Lower leg skin (tissue), 3 donors: ENCODE data around the gene PCDH11Y.
"Not testable (repeated sequence)": the region's sequence is repeated elsewhere in the genome, so short reads cannot be mapped to it uniquely, and the experiment has no call there.

Source experiments
- CTCF ChIP-seq, 3 donors: fragments of 450-650 bp; IDR thresholded peaks; one replicate each; pipeline ENCODE4 v1.5.1; 2016; ENCODE audit warnings: antibody characterized with exemption in 3 of 3, mild to moderate bottlenecking in 3 of 3, moderate library complexity in 2 of 3
- POLR2A ChIP-seq, 2 donors: fragments of 450-650 bp; IDR thresholded peaks; one replicate each; pipeline ENCODE4 v1.6.1; 2016 to 2017; ENCODE audit warnings: antibody characterized with exemption in 2 of 2, mild to moderate bottlenecking in 1 of 2, moderate library complexity in 1 of 2

GRCh38 chrY:4994892-4995291, 5.2 kb upstream of the PCDH11Y start:
- TF ChIP-seq CTCF, POLR2A (IDR thresholded peaks at IDR 0.05): not testable (repeated sequence)
